ENCODE measurements around the gene NYAP1. TPM values are rescaled to one million over a fixed set of nuclear protein-coding genes. Genes with fewer than 3 reads are reported as not detected.
"Not testable (repeated sequence)": the region's sequence is repeated elsewhere in the genome, so short reads cannot be mapped to it uniquely, and the experiment has no call there.

NYAP1 gene
- total RNA-seq, 2 donors from 2014 or later = not detected

DNA sequence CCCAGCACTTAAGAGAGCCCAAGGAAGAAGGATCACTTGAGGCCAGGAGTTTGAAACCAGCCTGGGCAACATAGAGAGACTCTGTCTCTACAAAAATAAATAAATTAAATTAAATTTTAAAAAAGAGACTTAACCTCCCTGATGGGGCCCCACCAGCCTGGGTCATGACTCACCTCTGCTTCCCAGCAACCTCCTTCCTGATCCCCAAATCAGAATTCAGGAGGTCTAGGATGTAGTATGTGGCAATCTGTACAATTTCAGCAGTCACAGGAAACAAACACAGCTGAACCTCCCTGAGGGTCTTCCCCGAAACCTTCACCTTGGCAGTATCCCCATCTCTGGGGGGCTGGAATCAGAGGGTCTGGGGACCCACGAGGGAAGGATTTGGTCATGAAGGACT lies 37.7 kb upstream of the NYAP1 start:
- H3K27ac Mint-ChIP-seq = no peak overlapping the region
- no peaks in the 10 kb centered on the region for H3K36me3 Mint-ChIP-seq
- no peaks in the 10 kb centered on the region for H3K4me1 Mint-ChIP-seq (ENCODE audit: low read depth in 2 of 2)
- H3K4me3 Mint-ChIP-seq = no peak overlapping the region
- ATAC-seq (no peak), DNase-seq (ENCODE audit: low spot score) (no peak)
- no peaks in the 10 kb centered on the region for H3K27me3 Mint-ChIP-seq
- no peaks in the 10 kb centered on the region for H3K9me3 Mint-ChIP-seq

DNA sequence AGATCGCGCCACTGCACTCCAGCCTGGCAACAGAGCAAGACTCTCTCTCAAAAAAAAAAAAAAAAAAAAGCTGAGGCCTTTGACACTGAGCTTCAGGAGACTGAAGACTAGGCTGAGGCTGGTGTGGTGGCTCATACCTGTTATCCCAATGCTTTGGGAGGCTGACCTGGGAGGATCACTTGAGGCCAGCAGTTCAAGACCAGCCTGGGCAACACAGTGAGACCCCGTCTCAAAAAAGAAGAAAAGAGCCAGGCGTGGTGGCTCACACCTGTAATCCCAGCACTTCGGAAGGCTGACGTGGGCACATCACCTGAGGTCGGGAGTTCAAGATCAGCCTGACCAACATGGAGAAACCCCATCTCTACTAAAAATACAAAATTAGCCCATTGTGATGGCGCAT lies 36.4 kb upstream of the NYAP1 start:
- H3K27ac Mint-ChIP-seq; DNase-seq (ENCODE audit: low spot score); H3K9me3 Mint-ChIP-seq; H3K36me3 Mint-ChIP-seq; H3K4me3 Mint-ChIP-seq; ATAC-seq; H3K27me3 Mint-ChIP-seq; H3K4me1 Mint-ChIP-seq (ENCODE audit: low read depth in 2 of 2): not testable (repeated sequence)

DNA sequence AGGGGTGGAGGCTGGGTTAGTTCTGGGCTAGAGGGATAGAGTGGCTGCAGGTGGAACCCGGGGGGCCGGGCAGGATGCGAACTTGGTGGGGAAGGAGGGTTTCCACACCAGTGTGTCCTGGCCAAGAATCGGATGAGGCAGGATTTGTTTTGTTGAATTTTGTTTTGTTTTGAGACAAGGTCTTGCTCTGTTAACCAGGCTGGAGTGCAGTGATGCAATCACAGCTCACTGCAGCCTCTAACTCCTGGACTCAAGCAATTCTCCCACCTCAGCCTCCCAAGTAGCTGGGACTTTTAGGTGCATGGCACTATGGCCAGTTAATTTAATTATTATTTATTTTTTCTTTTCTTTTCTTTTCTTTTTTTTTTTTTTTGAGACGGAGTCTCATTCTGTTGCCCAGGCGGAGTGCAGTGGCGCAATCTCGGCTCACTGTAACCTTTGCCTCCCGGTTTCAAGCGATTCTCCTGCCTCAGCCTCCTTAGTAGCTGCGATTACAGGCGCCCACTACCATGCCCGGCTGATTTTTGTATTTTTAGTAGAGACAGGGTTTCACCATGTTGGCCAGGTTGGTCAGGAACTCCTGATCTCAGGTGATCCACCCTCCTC lies 34.4 kb upstream of the NYAP1 start:
- H3K36me3 Mint-ChIP-seq = no peaks in the 10 kb centered on the region
- ATAC-seq = no peak
- no peak overlapping the region for H3K4me3 Mint-ChIP-seq
- H3K9me3 Mint-ChIP-seq = no peaks in the 10 kb centered on the region
- H3K27me3 Mint-ChIP-seq = no peaks in the 10 kb centered on the region
- H3K4me1 Mint-ChIP-seq (ENCODE audit: low read depth in 2 of 2) = no peaks in the 10 kb centered on the region
- no peak for DNase-seq (ENCODE audit: low spot score)
- no peak overlapping the region for H3K27ac Mint-ChIP-seq

DNA sequence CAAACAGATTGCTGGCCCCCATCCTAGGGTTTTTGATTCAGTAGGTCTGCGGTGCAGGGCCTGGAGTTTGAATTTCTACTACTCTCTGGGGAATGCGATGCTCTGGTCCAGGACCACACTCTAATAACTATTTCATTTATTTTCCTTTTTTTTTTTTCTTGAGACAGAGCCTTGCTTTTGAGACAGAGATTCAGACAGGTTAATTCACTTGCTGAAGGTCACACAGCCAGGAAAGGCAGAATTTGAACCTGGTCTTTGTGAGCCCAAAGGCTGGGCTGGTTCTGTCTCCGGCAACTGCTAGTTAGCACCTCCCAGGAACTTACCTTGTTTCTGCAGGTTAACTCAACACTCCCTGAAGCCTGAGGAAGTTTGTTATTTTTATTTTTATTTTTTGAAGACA lies 31.2 kb upstream of the NYAP1 start:
- no peaks in the 10 kb centered on the region for H3K36me3 Mint-ChIP-seq
- H3K4me3 Mint-ChIP-seq = no peak overlapping the region
- H3K9me3 Mint-ChIP-seq = no peaks in the 10 kb centered on the region
- H3K27ac Mint-ChIP-seq = no peak overlapping the region
- DNase-seq (ENCODE audit: low spot score) = no peak
- H3K4me1 Mint-ChIP-seq (ENCODE audit: low read depth in 2 of 2) = peaks cover 0 to 4% of the 10 kb centered on the region in 2 donors
- H3K27me3 Mint-ChIP-seq = no peaks in the 10 kb centered on the region
- ATAC-seq = no peak

DNA sequence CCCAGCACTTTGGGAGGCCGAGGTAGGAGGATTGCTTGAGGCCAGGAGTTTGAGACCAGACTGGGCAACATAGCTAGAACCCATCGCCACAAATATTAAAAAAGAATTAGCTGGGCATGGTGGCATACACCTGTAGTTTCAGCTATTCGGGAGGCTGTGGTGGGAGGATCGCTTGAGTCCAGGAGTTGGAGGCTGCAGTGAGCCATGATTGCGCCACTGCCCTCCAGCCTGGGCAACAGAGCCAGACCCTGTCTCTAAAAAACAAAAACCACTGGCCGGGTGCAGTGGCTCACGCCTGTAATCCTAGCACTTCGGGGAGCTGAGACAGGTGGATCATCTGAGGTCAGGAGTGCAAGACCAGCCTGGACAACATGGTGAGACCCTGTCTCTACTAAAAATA lies 29.9 kb upstream of the NYAP1 start:
- H3K9me3 Mint-ChIP-seq; H3K27me3 Mint-ChIP-seq; H3K4me1 Mint-ChIP-seq (ENCODE audit: low read depth in 2 of 2); H3K4me3 Mint-ChIP-seq; ATAC-seq; H3K36me3 Mint-ChIP-seq; H3K27ac Mint-ChIP-seq; DNase-seq (ENCODE audit: low spot score): not testable (repeated sequence)

DNA sequence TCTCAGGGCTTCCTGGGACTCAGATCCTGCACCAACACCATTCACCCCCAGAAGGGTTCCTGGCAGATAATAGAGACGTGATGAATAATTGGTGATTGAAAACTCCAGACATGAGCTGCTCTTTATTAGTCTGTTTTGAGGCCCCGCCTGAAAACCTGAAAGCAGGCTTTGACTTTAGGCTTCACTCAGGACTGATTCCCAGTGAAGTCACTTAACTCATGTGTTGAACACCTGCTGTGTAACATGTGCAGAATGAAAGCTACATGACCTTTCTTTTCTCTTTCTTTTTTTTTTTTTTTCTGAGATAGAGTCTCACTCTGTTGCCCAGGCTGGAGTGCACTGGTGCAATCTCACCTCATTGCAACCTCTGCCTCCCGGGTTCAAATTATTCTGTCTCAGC lies 28.5 kb upstream of the NYAP1 start:
- no peaks in the 10 kb centered on the region for H3K9me3 Mint-ChIP-seq
- no peaks in the 10 kb centered on the region for H3K27me3 Mint-ChIP-seq
- ATAC-seq = no peak
- no peaks in the 10 kb centered on the region for H3K36me3 Mint-ChIP-seq
- no peak for DNase-seq (ENCODE audit: low spot score)
- no peak overlapping the region for H3K4me3 Mint-ChIP-seq
- H3K27ac Mint-ChIP-seq = no peak overlapping the region
- peaks cover 0 to 4% of the 10 kb centered on the region in 2 donors for H3K4me1 Mint-ChIP-seq (ENCODE audit: low read depth in 2 of 2)

DNA sequence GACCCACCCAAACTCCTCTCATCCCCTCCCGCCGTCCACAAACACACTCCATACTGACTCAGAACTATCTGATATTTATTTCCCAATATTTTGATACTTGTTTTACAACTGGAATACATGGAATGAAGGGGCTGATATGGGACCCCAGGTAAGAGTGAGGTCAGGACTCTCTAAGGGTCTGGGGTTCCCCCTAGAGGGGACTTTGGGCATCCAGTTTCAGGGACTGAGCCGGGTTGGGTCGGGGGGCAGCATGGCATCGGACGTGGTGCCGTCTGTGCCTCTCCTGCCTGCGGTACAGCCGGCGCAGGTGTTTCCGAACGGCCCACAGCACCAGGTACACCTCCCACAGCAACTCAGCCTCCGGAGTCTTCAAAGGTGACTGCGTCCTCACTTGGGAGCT lies 27.2 kb upstream of the NYAP1 start:
- peaks cover 0 to 4% of the 10 kb centered on the region in 2 donors for H3K4me1 Mint-ChIP-seq (ENCODE audit: low read depth in 2 of 2)
- H3K36me3 Mint-ChIP-seq = no peaks in the 10 kb centered on the region
- H3K9me3 Mint-ChIP-seq = no peaks in the 10 kb centered on the region
- ATAC-seq (no peak), DNase-seq (ENCODE audit: low spot score) (no peak)
- no peaks in the 10 kb centered on the region for H3K27me3 Mint-ChIP-seq
- H3K27ac Mint-ChIP-seq = no peak overlapping the region
- no peak overlapping the region for H3K4me3 Mint-ChIP-seq

DNA sequence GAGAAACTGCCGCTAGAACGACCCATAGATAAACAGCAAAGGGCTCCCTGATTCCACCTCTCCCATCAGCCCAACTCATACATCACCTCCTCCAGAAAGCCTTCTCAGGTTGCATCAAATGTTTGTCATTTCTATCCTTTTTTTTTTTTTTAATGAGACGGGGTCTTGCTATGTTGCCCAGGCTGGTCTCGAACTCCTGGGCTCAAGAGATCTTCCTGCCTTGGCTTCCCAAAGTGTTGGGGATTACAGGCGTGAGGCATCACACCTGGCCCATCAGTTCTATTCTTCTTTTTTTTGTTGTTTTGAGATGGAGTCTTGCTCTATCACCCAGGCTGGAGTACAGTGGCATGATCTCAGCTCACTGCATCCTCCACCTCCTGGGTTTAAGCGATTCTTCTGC lies 26.7 kb upstream of the NYAP1 start:
- DNase-seq (ENCODE audit: low spot score) (no peak), ATAC-seq (no peak)
- Mint-ChIP-seq H3K4me3 (no peak overlapping the region), H3K27me3 (no peaks in the 10 kb centered on the region), H3K27ac (no peak overlapping the region), H3K4me1 (ENCODE audit: low read depth in 2 of 2) (peaks cover 0 to 4% of the 10 kb centered on the region in 2 donors), H3K36me3 (no peaks in the 10 kb centered on the region), H3K9me3 (no peaks in the 10 kb centered on the region)

DNA sequence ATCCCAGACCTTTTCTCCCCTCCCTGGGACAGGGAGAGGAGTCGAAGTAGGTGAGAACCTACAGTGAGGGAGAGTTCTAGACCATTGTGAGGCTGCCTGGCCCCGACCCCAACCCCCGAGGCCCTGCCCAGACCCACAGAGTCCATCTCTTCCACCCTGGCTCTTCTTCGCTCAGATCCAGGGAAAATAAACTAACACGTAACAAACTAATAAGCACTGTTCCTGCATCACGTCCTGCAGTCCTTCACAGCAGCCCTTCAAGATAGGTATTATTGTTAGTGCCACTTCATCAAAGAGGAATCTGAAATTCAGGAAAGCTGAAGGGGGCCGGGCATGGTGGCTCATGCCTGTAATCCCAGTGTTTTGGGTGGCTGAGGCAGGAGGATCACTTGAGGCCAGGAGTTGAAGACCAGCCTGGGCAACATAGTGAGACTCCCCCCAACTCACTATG lies 19.5 kb upstream of the NYAP1 start, which contains the start of gene SPACDR:
SPACDR (minus strand) TSS at position 51 of the 451 bp plus-strand sequence. CDS start 235 bp downstream, outside the sequence.
- Mint-ChIP-seq H3K4me3 (no peak within 1 kb of the TSS), H3K27ac (no peak within 1 kb of the TSS), H3K36me3 (no peaks in the 10 kb centered on the region), H3K27me3 (no peaks in the 10 kb centered on the region), H3K4me1 (ENCODE audit: low read depth in 2 of 2) (peaks cover 0 to 4% of the 10 kb centered on the region in 2 donors), H3K9me3 (no peaks in the 10 kb centered on the region)
- ATAC-seq = no peak
- no peak for DNase-seq (ENCODE audit: low spot score)

DNA sequence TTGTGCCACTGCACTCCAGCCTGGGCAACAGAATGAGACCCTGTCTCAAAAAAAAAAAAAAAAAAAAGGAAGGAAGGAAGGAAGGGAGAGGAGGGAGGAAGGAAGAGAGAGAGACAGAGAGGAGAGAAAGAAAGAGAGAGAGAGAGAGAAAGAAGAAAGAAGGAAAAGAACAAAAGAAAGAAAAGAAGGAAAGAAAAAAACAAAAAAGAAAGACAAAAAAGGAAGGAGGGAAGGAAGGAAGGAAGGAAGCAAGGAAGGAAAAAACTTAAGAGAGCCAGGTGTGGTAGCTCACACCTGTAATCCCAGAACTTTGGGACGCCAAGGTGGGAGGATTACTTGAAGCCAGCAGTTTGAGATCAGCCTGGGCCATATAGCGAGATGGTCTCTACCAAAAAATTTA lies 18.9 kb upstream of the NYAP1 start:
- no peak overlapping the region for H3K27ac Mint-ChIP-seq

DNA sequence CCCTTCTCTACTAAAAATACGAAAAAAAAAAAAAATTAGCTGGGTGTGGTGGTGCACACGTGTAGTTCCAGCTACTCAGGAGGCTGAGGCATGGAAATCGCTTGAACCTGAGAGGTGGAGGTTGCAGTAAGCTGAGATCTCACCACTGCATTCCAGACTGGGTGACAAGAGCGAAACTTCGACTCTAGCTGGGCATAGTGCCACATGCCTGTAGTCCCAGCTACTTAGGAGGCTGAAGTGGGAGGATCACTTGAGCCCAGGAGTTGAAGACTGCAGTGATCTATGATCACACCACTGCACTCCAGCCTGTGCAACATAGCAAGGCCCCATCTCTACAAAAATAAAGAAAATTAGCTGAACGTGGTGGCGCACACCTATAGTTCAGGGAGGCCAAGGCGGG lies 18.4 kb upstream of the NYAP1 start:
- DNase-seq (ENCODE audit: low spot score) = no peak
- Mint-ChIP-seq H3K9me3 (no peaks in the 10 kb centered on the region), H3K27ac (no peak overlapping the region), H3K4me3 (no peak overlapping the region), H3K4me1 (ENCODE audit: low read depth in 2 of 2) (peaks cover 0 to 9% of the 10 kb centered on the region in 2 donors), H3K27me3 (no peaks in the 10 kb centered on the region), H3K36me3 (no peaks in the 10 kb centered on the region)
- no peak for ATAC-seq

More for the DNA sequence above, 18.9 kb upstream of the NYAP1 start:
- no peaks in the 10 kb centered on the region for H3K9me3 Mint-ChIP-seq
- no peak for ATAC-seq
- no peaks in the 10 kb centered on the region for H3K36me3 Mint-ChIP-seq
- no peaks in the 10 kb centered on the region for H3K27me3 Mint-ChIP-seq
- no peak overlapping the region for H3K4me3 Mint-ChIP-seq
- no peak for DNase-seq (ENCODE audit: low spot score)
- H3K4me1 Mint-ChIP-seq (ENCODE audit: low read depth in 2 of 2) = peaks cover 0 to 6% of the 10 kb centered on the region in 2 donors

DNA sequence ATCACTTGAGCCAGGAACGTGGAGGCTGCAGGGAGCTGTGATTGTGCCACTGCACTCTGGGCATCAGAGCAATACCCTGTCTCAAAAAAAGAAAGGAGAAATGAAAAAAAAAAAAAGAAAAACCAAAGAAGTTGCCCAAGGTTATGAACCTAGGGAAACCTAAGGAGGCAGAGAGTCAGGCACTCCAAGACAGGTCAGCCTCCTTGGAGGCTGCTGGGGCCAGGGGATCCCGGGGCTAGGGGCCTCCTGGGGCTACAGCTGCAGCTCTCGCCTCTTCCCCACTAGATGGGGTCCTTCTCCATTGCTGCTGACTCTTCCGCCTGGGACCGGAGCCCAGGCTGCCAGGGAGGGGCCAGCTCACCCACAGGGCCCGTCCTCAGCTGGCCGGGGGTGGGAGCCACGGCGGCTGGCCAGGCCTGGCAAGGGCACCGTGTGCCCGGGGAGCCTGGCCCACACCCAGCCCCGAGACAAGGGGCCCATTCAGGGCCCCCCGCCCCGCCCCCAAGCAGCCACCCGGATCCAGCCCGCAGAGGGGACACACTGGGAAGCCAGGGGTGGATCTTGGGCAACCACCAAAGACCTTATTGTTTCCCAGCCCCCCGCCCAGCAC lies 17.9 kb upstream of the NYAP1 start:
- peaks cover 0 to 9% of the 10 kb centered on the region in 2 donors for H3K4me1 Mint-ChIP-seq (ENCODE audit: low read depth in 2 of 2)

DNA sequence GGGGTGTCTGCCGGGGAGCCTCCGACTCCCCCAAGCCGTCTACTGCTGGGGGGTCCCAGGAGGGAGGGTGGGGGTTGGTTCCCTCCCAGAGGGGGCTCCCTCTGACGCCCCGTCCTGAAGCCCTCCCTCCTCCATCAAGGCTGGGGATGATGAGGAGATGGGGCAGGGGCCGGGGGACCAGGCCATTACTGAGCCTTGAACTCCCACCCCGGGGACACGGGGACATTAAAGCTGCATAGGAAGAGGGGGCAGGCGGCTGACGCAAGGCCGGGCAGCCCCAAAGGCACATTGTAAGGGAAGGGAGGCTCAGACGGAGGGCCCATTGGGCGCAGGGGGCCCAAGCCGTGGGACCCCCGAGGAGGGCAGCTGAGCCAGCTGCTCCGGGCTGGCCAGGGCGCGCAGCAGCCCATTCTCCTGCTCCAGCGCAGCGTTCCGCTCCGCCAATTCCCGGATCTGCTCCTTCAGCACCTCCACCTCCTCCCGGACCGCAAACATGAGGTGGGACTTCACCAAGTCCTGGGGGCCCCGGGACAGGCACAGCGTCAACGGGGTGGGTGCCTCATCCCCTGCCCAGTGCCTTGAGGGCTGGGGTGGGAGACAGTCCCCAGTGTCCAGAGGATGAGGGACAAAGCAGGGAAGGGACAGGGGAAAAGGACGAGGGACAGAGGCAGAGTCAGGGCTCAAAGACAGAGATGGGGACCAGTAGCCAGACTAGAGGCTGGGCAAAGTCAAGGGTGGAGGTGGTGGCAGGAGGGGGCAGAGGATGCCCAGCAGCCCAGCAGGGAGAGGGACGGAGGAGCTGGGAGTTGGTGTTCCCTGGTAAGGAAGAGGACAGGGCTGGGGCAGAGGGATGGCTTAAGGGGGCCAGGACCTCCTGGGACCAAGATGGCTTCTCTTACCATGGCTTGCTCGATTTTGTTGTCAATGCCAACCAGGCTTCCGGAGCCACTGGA lies 16.8 kb upstream of the NYAP1 start:
- no peaks in the 10 kb centered on the region for H3K36me3 Mint-ChIP-seq
- H3K4me3 Mint-ChIP-seq = no peak overlapping the region

More for the DNA sequence above, 17.9 kb upstream of the NYAP1 start:
- no peaks in the 10 kb centered on the region for H3K9me3 Mint-ChIP-seq
- H3K27ac Mint-ChIP-seq = no peak overlapping the region
- no peak for ATAC-seq
- no peak for DNase-seq (ENCODE audit: low spot score)
- no peaks in the 10 kb centered on the region for H3K36me3 Mint-ChIP-seq
- H3K4me3 Mint-ChIP-seq = no peak overlapping the region
- no peaks in the 10 kb centered on the region for H3K27me3 Mint-ChIP-seq

More for the DNA sequence above, 16.8 kb upstream of the NYAP1 start:
- ATAC-seq = no peak
- H3K27me3 Mint-ChIP-seq = no peaks in the 10 kb centered on the region
- H3K27ac Mint-ChIP-seq = no peak overlapping the region
- H3K9me3 Mint-ChIP-seq = no peaks in the 10 kb centered on the region
- no peak for DNase-seq (ENCODE audit: low spot score)
- peaks cover 0 to 11% of the 10 kb centered on the region in 2 donors for H3K4me1 Mint-ChIP-seq (ENCODE audit: low read depth in 2 of 2)
